GM19240 (cell line): ENCODE results near the gene C1orf94.
"Not testable (repeated sequence)": the region's sequence is repeated elsewhere in the genome, so short reads cannot be mapped to it uniquely, and the experiment has no call there.

Experiments used
- DNase-seq: peaks from one replicate; pipeline ENCODE4 v3.0.0; 2011; ENCODE audit warnings: low spot score; ENCODE audit not compliant: insufficient read length

C1orf94 gene

DNA sequence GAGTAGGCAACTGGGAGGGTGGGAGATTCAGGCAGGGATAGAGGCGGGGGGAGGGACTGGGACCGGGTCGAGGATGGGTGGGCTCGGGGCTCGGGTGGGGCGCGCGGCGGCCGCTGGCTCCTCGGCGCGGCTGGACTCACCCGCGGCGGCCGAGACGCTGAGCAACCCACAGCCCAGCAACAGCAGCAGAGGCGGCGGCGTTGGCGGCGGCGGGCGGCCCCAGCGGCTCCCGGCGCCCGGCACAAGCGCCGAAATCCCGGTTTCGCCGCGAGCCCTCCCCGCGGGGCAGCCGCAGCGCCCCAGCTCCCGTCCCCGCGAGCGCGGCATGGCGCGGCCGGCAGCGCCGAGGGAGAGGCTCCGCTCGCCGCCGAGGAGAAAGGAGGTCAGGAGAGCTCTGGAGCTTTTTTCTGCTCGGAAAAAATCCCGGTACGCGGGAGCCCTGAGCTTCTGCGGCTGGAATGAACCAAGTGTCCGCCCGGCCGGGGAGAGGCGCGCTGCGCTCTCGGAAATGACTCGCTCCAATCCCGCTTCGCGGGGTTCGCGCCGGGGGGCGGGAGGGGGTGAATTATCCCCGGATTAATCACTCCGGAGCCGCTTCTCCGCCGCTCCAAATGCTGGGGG lies 11.8 kb upstream of the C1orf94 start, which contains the start of gene CSMD2:
TSS of gene CSMD2 (minus strand) at position 460 of the 621 bp plus-strand sequence. CDS start at position 327, 133 bp downstream.
- DNase-seq: no peak

DNA sequence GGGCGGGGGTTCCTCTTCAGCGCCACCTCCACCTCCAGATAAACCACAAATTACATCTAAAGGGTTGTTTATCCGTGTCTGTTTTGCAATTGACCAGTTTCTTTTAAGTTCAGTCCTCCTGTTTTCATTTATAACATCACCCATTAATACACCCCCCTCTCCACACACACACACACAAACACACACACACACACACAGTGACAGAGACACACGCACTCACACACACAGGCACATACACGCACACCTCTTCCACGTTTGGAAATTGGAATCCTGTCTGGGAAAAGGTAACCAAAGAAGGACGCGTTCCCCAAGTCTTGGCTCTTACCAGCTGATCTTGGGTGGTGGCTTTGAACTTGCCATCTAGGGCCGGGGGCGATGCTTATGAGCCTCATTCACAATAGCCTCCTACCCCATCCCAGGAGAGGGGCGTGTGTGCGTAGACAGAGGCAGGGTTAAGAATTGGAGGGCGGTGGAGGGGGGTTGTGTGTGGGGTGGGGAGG lies 11.2 kb upstream of the C1orf94 start:
- no peak for DNase-seq

DNA sequence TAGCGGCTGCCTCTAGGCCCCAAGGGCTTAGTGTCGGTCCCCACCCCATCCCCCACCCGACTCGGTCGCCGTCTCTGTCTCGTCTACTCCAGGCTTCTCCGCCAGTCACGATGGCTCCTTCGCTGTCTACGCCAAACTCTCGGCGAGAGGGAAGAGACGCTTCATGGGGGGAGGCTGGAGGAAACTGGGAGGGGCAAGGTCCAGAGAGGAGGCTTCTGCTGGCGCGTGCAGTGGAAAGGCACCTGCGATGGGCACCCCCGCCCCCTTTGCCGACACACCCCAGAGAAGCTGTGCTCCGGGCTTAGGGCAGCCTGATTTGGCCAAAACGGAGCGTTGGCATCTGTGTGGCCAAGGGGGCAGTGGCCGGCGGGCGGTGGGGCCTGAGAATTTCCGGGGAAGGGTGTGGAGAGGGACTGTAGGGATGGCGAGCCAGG lies 10.5 kb upstream of the C1orf94 start:
- DNase-seq: no peak

DNA sequence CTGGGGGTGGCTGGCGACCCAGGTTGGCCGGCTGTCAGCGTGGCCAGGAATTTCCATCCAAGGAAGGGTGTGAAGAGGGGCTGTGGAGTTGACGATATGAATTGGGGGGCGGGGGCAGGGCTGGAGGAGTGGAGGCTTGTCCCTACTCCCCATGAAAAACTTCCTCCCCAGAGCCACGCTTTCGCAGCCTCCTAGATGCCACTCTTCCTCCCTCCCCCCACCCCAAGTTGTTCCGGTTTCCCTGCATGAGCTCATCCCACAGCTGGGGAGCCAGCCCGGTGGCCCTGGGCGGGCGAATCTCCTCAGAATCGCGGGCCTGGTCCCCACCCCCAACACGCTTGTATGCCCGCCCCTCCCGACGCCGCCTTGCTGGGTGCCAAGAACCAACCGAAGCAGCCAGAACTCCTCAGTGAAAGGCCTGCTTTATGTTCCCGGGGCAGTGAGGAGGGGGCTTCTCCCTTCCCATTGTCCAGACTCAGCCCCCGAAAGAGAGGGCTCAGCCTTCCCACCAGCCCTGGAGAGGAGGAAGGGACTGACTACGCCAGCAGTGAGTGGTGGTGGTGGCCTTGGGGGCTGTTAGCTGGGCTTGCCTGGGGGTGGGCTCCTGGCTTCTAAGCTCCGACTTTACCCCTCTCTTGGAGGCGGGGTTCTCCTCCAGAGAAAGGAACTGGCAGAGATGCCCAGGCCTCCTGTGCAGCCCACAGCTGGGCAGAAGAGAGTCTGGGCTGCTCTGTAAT lies 9.9 kb upstream of the C1orf94 start:
- DNase-seq: no peak

DNA sequence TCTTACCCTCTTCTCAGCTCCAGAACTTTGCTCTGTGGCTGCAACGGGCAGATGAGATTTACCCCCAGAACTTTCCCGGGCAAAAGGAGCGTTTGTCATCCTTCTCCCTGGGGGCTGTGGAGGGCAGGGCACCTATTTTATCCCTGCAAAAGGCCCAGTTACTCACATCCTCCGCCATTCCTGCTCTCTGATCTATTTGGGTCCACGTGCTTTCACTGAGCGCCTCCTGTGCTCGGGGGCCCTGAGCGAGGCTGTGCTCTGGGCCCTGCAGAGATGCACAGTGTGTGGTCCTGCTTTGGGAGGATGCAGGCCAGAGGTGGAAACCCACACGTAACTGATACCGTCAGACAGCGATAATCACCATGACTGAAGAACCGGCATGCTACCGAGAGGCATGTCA lies 9.3 kb upstream of the C1orf94 start:
- DNase-seq: no peak

DNA sequence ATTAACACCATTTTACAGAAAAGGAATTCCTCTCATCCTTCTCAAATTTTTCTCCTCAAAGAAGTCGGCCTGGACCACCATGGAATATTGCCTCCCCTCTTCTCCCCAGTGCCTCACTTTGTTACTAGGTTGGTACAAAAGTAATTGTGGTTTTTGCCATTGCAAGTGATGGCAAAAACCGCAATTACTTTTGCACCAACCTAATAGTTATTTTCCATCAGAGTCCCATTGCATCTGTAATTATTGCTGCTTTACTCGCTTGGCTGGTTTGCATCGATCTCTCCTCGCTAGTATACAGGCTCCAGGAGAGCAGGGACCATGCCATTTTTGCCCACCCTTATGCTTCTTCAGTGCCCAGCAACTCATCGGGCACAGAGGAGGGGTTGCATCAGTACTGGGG lies 963 bp upstream of the C1orf94 start:
- no peak for DNase-seq

DNA sequence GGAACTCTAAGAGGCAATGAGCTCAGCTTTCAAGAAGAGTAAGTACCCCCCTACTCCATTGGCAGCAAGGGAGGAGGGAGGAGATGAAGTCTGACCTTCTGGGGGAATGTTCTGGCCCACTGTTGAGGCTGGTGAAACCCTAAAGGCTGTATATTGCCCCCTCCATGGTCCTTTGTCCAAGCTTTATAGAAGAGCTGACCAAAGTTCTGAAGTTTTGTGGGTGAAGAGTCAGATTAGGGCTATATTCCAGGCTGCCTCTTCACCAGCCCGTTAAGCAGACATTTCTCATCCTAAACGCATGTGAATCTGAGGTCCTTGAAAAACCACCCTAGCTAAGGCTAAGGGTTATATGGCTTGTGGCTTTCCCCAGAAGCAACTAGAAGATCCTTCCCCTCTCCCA lies 1.4 kb downstream of the C1orf94 start:
- DNase-seq: no peak

DNA sequence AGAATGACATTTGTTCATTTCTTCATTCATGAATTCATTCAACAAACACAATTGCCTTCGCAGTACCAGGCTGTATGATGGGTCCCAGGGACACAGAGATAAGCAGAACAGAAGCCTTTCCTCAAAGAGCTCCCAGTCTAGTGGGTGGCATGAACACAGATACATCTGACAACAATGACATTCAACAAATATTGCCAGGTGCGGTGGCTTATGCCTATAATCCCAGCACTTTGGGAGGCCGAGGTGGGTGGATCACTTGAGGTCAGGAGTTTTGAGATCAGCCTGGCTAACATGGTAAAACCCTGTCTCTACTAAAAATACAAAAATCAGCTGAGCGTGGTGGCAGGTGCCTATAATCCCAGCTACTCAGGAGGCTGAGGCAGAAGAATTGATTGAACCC lies 6.7 kb downstream of the C1orf94 start:
- DNase-seq: not testable (repeated sequence)

DNA sequence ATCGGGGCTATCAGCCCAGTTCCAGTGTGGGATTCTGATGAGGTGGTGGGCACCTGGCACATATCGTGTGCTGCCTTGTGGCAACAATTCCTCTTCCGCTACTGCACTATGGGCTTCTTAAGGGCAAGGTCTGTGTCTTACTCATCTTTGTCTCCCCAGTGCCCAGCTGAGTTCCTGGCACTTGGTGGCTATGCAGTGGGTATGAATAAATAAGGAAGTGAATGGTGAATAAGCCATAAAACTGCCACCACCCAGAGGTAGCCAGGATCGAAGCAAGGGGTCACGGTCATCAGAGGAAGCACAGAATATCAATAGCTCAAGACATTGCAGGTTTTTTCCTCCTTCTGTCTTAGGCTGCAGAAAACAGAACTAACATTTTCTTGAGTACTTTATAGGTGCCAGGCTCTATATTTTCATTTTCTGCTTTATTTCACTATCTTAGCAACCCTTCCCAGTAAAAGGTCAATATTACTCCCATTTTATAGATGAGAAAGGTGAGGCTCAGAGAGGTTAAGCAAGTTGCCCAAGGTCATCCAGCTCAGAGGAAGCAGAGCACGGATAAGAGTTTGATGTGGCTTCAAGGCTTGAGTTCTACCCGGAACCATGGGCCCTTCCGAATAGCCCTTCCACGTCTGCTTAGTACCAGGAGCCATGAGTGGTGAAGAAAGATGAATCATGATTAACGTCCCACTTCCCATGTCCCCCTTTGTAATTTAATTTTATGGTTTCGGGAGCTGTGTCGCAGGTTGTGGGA lies 10.2 kb downstream of the C1orf94 start:
- no peak for DNase-seq

DNA sequence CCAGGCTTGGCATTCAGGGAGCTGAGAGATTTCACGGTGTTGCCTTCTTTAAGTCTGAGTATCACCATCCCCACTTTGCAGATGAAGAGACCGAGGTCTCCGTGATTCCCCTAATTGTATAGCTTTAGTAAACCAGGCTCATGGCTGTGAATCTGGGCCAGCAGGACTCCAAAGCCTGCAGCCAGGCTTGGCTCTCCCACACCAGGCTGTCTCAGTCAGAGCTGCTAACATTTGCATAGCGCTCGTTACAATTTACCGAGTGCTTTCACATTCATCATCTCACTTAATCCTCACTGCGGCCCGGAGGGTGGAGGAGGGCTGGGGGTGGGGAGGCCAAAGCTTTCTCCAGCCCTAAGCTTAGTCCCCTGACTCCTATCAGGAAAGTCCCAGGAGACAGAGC lies 11.7 kb downstream of the C1orf94 start:
- no peak for DNase-seq

DNA sequence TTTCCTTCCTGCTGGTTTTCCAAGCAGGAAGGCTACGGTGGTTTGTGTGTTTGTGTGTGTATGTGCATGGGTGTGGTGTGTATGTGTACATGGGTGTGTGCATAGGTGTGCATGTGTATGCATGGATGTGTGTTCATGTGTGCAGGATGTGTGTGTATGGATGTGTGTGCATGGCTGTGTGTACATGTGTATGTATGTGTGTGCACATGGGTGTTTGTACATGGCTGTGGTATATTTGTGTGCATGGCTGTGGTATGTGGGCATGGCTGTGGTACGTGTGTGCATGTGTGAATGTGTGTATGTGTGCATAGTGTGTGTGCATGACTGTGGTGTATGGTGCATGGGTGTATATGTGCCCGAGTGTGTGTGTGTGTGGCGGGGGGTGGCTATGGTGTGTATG lies 12.3 kb downstream of the C1orf94 start:
- no peak for DNase-seq

DNA sequence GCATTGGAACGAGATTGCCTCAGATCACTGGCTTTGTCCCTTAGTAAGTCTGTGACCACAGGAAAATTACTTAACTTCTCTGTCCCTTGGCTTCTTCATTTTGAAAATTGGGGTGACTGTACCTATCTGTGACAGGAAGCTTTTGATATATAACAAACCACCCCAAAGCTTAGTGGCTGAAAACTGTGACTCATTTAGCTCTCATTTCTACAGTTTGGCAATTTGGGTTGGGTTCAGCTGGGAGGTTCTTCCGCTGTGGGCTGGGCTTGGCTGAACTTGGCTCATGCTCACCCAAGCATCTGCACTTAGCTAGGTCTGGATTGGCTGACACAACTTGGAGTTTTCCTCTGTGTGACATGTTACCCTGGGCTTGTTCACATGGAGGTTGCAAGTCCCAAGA lies 14.0 kb downstream of the C1orf94 start:
- DNase-seq: no peak

DNA sequence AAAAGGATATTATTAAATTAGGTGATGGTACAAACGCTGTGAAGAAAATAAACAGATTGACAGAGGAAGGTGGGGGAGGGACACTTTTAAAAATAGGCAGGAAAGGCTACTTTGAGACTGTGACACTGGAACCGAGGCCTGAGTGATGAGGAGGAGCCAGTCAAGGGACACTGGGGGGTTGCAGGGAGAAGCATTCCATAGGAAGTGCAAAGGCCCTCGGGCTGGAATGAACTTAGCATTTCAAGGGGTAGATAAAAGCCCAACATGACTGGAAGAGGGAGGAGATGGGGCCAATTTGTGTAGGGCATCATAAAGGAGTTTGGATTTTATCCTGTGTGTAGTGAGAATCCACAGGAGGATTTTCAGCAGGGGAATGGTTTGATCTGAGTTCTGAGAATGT lies 15.9 kb downstream of the C1orf94 start:
- DNase-seq: no peak

DNA sequence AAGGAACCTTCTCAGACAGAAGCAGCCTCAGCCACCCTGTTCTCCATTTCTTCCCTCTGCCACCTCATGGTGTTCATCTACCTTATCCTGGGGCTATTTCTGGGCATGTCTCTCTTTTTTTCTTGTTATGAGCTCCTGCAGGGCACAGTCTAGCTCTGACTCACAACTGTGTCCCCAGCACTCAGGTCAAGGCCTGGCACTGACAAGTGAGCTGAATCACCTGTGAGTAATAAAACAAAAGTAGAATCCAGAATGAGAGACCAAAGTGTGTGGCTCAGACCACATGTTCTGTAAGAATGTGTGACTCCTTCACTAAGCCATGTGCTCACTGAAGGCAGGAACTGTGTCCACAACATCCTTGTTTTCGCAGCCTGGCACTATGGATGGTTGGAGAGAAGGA lies 23.2 kb downstream of the C1orf94 start:
- no peak for DNase-seq

DNA sequence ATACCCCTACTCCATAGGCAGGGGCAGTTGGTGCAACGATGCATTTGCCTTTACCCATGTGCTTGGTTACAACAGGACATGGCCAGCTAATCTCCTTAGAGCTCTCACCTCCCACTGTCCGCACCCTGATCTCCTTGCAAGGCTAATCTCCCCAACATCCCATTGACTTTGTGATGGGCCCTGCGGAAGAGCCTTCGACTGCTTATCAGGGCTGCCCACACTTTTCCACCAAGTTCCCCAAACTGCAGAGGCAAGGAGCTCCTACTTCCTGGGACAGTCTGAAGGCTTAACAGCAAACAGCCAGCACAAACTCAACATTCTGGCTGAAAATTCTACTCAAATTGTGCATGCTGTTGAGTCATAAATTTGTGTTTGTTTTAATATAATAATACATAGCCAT lies 36.0 kb downstream of the C1orf94 start:
- no peak for DNase-seq

DNA sequence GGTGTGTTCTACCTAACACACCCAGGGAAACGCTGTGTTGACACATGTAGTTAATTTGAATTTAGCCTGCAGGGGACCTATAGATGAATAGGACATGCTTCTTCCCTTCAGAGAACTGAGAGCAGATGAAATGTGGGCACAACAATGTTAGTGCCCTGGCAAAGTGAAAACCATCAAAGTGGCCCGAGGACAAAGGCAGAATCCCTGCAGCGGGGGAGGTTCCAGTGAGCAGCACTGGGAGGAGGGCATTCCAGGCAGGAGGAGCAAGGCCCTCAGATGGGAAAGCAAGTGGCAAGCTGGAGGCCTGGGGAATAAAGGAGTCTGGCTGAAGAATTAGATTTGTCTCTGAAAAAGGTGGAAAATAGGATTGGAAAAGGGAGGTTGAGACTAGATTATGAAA lies 37.2 kb downstream of the C1orf94 start:
- DNase-seq: no peak

DNA sequence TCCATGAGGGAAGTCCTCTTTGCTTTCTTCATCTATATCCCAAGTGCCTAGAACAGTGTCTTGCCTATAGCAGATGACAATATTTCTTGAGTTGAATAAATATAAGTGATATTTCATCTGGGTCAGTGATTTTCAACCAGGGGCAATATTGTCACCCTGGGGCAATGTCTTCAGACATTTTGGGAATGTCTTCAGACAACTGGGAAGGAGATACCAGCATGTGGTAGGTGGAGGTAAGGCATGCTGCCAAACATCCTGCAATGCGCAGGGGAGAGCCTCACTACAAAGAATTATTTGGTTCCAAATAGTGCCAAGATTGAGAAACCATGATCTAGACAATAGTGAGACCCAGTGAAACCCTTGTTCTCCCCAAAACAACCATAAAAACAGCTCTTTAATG lies 54.7 kb downstream of the C1orf94 start:
- DNase-seq: no peak

DNA sequence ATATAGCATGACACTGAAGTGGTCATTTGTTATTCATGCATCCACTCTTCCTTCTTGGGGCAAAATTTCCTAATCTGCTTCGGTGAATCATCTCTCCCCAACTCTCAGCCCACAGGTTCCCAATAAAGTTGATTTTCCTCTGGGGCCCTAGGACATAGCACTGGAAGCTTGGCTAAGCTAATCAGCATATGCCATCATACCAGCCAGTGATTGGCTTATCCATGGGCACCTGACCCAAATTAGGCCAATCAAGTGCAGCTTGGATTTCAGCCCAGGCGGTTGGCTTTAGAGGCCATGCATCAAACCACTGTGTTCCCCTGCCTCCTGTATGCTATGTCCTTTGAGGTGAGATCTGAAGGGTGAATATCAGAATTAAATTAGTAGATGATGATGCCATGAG lies 58.9 kb downstream of the C1orf94 start:
- DNase-seq: no peak

DNA sequence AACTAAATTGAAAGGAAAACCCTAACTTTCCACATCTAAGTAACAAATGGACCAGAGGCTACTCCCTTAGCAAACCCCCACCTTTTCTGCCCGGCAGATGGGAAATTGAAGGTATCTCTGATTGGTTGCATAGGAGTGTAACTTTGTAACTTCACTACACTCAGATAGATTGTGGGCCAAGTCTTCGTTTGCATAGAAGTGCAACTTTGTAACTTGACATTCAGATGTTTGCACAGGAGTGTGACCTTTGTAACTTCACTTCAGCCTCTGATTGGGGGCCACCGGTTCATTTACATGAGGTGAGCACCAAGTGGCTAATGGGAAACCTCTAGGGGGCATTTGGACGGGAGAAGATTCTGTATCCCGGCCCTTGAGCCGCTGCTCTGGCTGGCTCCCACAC lies 59.4 kb downstream of the C1orf94 start:
- no peak for DNase-seq

DNA sequence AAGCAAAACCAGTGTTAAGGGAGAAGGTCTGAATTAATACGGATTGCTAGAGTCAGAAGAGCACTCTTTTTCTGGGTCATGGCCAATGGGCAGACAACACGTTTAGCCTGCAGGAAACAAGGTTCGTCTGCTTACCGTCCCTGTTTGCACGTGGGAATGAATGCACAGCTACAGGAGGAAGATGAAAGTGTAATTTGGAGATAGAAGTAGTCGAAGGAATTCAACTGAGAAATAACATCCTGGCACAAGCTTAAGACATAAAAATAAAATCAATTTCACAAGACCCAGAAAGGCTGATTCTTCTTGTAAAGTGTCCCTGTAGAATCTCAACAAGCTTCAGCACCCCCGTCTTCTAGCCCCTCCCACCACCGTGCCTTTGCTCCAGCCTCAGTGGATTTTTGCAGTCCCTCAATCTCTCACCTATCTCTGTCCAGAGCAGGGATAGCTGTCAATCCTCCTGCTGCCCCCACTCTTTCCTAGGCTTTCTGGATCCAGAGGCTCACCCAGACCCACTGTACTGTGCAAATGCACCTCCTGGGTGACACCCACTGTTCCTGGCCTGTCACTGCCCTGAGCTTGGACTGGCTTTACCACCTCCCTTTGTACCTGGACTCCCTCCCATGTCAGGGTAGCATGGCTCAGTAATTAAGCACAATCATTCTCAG lies 60.6 kb downstream of the C1orf94 start:
- no peak for DNase-seq

DNA sequence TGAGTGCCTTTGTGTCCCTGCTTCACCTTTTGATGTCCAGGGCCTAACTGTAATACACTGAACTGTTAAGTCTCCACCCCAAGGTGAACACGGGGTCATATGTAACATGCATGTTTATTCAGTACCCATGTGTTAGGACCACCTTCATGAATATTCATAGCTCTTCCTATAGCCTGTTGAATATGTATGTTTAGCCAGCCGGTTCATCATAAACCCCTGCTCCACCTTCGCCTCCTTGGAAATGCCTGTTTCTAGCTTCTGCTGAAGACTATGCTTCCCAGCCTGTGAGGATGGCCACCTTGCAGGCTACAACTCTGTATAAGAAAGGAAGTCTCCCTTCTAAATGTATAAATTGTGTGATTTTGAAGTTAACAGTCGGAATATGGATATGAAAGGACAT lies 69.3 kb downstream of the C1orf94 start:
- no peak for DNase-seq

DNA sequence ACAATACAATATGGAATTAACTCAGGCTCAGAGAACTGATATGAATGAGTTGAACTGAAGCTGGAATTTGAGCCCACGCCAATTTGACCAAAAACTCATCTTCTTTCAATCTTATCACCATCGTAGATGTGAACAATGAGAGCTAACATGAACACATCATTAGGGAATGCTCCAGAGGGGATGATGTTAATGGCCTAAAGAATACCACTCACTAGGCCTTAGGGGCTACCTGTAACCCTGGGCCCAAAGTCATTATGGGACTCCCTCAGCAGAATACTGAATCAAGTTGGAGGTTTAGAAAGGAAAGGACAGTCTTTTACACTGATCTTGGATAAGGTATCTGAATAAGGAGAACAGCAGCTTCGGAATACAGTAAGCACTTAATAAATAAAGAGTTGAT lies 73.6 kb downstream of the C1orf94 start:
- DNase-seq: no peak
